A673 (cell line): ENCODE data around the gene SLC44A1.

Experiments used
- CTCF ChIP-seq: fragments of 300-800, 200-600 bp; sonication (generic); conservative IDR thresholded peaks from 2 replicates; pipeline ENCODE4 v1.5.1; 2017; ENCODE audit warnings: low read depth, mild to moderate bottlenecking, antibody characterized with exemption, low read length, moderate library complexity, mixed read lengths
- EZH2 ChIP-seq: fragments of 200-600 bp; sonication (generic); IDR thresholded peaks from 2 replicates; pipeline ENCODE4 v1.6.1; 2017; ENCODE audit warnings: borderline replicate concordance, low read depth, mild to moderate bottlenecking, mixed read lengths, antibody characterized with exemption, low read length; ENCODE audit not compliant: poor library complexity, severe bottlenecking

- TF ChIP-seq CTCF (no peak), EZH2 (no peak)
Observed at GRCh38 chr9:105466898-105467455, 222.5 kb downstream of the SLC44A1 start.
